DOHH2 (cell line): Measurements from ENCODE around the gene FARS2.

Experiments
- H3F3A ChIP-seq: fragments of 200-600 bp; sonication (generic), shearing (Covaris generic); 2 replicates; pipeline ENCODE4 v1.6.0; 2016; ENCODE audit warnings: antibody characterized with exemption, mild to moderate bottlenecking; ENCODE audit not compliant: control insufficient read depth, insufficient read depth
- H3K27ac ChIP-seq: fragments of 200-600 bp; sonication (generic); 2 replicates; pipeline ENCODE4 v1.5.1; 2014; ENCODE audit warnings: low read depth, mild to moderate bottlenecking, low read length, moderate library complexity
- H3K27me3 ChIP-seq: fragments of 200-600 bp; sonication (generic); 2 replicates; pipeline ENCODE4 v1.6.1; 2014; ENCODE audit warnings: mild to moderate bottlenecking, low read length, mixed read lengths; ENCODE audit not compliant: control insufficient read depth
- H3K36me3 ChIP-seq: fragments of 200-600 bp; sonication (generic); 2 replicates; pipeline ENCODE4 v1.6.1; 2014; ENCODE audit warnings: mild to moderate bottlenecking, low read length, moderate library complexity, mixed read lengths; ENCODE audit not compliant: control insufficient read depth
- H3K4me1 ChIP-seq: fragments of 200-600 bp; sonication (generic); 2 replicates; pipeline ENCODE4 v1.6.1; 2014; ENCODE audit warnings: mild to moderate bottlenecking, low read length, mixed read lengths; ENCODE audit not compliant: control insufficient read depth
- H3K4me2 ChIP-seq: fragments of 200-600 bp; sonication (generic); 2 replicates; pipeline ENCODE4 v1.6.0; 2014; ENCODE audit warnings: mild to moderate bottlenecking, low read length, moderate library complexity
- H3K4me3 ChIP-seq: fragments of 200-600 bp; sonication (generic); 2 replicates; pipeline ENCODE4 v1.5.1; 2014; ENCODE audit warnings: mild to moderate bottlenecking, low read length, mixed read lengths
- H3K79me2 ChIP-seq: fragments of 200-600 bp; sonication (generic); 2 replicates; pipeline ENCODE4 v1.6.1; 2014; ENCODE audit warnings: mild to moderate bottlenecking, low read length, mixed read lengths; ENCODE audit not compliant: control insufficient read depth
- H3K9me2 ChIP-seq: fragments of 200-600 bp; sonication (generic); replicated peaks from 2 replicates; pipeline ENCODE4 v1.6.1; 2014; ENCODE audit warnings: mild to moderate bottlenecking, low read length, mixed read lengths; ENCODE audit not compliant: control insufficient read depth
- H3K9me3 ChIP-seq: fragments of 200-600 bp; sonication (generic); 2 replicates; pipeline ENCODE4 v1.6.1; 2014; ENCODE audit warnings: antibody characterized with exemption, low read length, mixed read lengths; ENCODE audit not compliant: control insufficient read depth, insufficient read depth
- H4K20me1 ChIP-seq: fragments of 200-600 bp; sonication (generic); 2 replicates; pipeline ENCODE4 v1.6.0; 2014; ENCODE audit warnings: low read depth, mild to moderate bottlenecking, antibody characterized with exemption, low read length, moderate library complexity; ENCODE audit not compliant: control insufficient read depth, insufficient read depth
- EZH2phosphoT487 ChIP-seq: fragments of 200-600 bp; sonication (generic); IDR thresholded peaks from 2 replicates; pipeline ENCODE4 v1.6.1; 2017; ENCODE audit warnings: borderline replicate concordance, mild to moderate bottlenecking, antibody characterized with exemption, low read length, moderate library complexity, mixed read lengths
- TF ChIP-seq, protein P1 (sequence below): fragments of 200-600 bp; sonication (generic); IDR thresholded peaks from one replicate; pipeline ENCODE4 v1.5.1; 2014; ENCODE audit warnings: antibody characterized with exemption, mild to moderate bottlenecking, low read depth, low read length; ENCODE audit not compliant: poor library complexity, severe bottlenecking

Gene FARS2

GRCh38 chr6:5679270-5679669 is 418.0 kb downstream of the FARS2 start:
- H3K4me3 ChIP-seq, result no peak overlapping the region
- H3F3A ChIP-seq, result 0 out of 2 replicates have a peak, but pooled peaks cover 7% of the 10 kb centered on the region
- H3K4me1 ChIP-seq, result peaks cover 26% of the 10 kb centered on the region
- H4K20me1 ChIP-seq, result no peaks in the 10 kb centered on the region
- no peak overlapping the region for H3K27ac ChIP-seq
- TF ChIP-seq, protein P1, sequence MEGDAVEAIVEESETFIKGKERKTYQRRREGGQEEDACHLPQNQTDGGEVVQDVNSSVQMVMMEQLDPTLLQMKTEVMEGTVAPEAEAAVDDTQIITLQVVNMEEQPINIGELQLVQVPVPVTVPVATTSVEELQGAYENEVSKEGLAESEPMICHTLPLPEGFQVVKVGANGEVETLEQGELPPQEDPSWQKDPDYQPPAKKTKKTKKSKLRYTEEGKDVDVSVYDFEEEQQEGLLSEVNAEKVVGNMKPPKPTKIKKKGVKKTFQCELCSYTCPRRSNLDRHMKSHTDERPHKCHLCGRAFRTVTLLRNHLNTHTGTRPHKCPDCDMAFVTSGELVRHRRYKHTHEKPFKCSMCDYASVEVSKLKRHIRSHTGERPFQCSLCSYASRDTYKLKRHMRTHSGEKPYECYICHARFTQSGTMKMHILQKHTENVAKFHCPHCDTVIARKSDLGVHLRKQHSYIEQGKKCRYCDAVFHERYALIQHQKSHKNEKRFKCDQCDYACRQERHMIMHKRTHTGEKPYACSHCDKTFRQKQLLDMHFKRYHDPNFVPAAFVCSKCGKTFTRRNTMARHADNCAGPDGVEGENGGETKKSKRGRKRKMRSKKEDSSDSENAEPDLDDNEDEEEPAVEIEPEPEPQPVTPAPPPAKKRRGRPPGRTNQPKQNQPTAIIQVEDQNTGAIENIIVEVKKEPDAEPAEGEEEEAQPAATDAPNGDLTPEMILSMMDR, result no peak
- no peak for TF ChIP-seq EZH2phosphoT487
- H3K36me3 ChIP-seq, result no peaks in the 10 kb centered on the region
- no peaks in the 10 kb centered on the region for H3K9me3 ChIP-seq
- peak overlapping the region; percentile 20 for H3K4me2 ChIP-seq
- no peaks in the 10 kb centered on the region for H3K27me3 ChIP-seq
- no peaks in the 10 kb centered on the region for H3K9me2 ChIP-seq
- no peaks in the 10 kb centered on the region for H3K79me2 ChIP-seq

GRCh38 chr6:5679691-5680090 is 418.4 kb downstream of the FARS2 start:
- H3F3A ChIP-seq, result 0 out of 2 replicates have a peak, but pooled peaks cover 7% of the 10 kb centered on the region
- peaks cover 26% of the 10 kb centered on the region for H3K4me1 ChIP-seq
- H3K27me3 ChIP-seq, result no peaks in the 10 kb centered on the region
- H3K36me3 ChIP-seq, result no peaks in the 10 kb centered on the region
- TF ChIP-seq EZH2phosphoT487, result no peak
- TF ChIP-seq, protein P1, result no peak
- no peaks in the 10 kb centered on the region for H3K9me3 ChIP-seq
- H4K20me1 ChIP-seq, result no peaks in the 10 kb centered on the region
- no peak overlapping the region for H3K27ac ChIP-seq
- no peaks in the 10 kb centered on the region for H3K9me2 ChIP-seq
- H3K4me3 ChIP-seq, result no peak overlapping the region
- H3K4me2 ChIP-seq, result peak overlapping the region; percentile 20
- no peaks in the 10 kb centered on the region for H3K79me2 ChIP-seq

GRCh38 chr6:5680095-5680494 is 418.8 kb downstream of the FARS2 start:
- Histone ChIP-seq H3K36me3 (no peaks in the 10 kb centered on the region), H3K4me3 (no peak overlapping the region)

More at GRCh38 chr6:5680095-5680494, 418.8 kb downstream of the FARS2 start:
- 0 out of 2 replicates have a peak, but pooled peaks cover 7% of the 10 kb centered on the region for H3F3A ChIP-seq
- H3K27me3 ChIP-seq, result no peaks in the 10 kb centered on the region
- no peaks in the 10 kb centered on the region for H4K20me1 ChIP-seq
- TF ChIP-seq, protein P1, result no peak
- TF ChIP-seq EZH2phosphoT487, result no peak
- no peaks in the 10 kb centered on the region for H3K79me2 ChIP-seq
- H3K27ac ChIP-seq, result no peak overlapping the region
- H3K4me2 ChIP-seq, result peak overlapping the region; percentile 20
- H3K9me2 ChIP-seq, result no peaks in the 10 kb centered on the region
- no peaks in the 10 kb centered on the region for H3K9me3 ChIP-seq
- peaks cover 26% of the 10 kb centered on the region for H3K4me1 ChIP-seq
